Loucy (cell line): ENCODE measurements around the gene BCO1.

Source experiments
- CTCF ChIP-seq: fragments of 200-600 bp; sonication (generic); conservative IDR thresholded peaks from 2 replicates; pipeline ENCODE4 v1.5.1; 2014; ENCODE audit warnings: mild to moderate bottlenecking, antibody characterized with exemption, low read length
- EZH2phosphoT487 ChIP-seq: fragments of 200-600 bp; IDR thresholded peaks from 2 replicates; pipeline ENCODE4 v1.6.1; 2018; ENCODE audit warnings: antibody characterized with exemption, mild to moderate bottlenecking, moderate library complexity, borderline replicate concordance

- no peak for TF ChIP-seq CTCF
- no peak for TF ChIP-seq EZH2phosphoT487
These were observed 21.4 kb downstream of the BCO1 start for GRCh38 chr16:81259916-81260315.
